Tibial nerve (tissue), 4 donors: Measurements from ENCODE around the gene ANKRD50.

ENCODE experiments used
- CTCF ChIP-seq, 5 experiments: fragments of 200-600 bp in 3 of 5; fragments of 450-650 bp in 2 of 5; sonication (generic) in 3 of 5; IDR thresholded peaks; one replicate each; pipeline ENCODE4 v1.5.1; 2016 to 2019; ENCODE audit warnings: antibody characterized with exemption in 5 of 5, mild to moderate bottlenecking in 3 of 5, moderate library complexity in 2 of 5
- EP300 ChIP-seq, 2 donors: sonication (generic); formaldehyde crosslinking; IDR thresholded peaks; one replicate each; pipeline ENCODE4 v1.6.1; 2017; ENCODE audit warnings: antibody characterized with exemption in 2 of 2, mild to moderate bottlenecking in 1 of 2
- POLR2A ChIP-seq, 2 donors: fragments of 450-650 bp; IDR thresholded peaks; one replicate each; pipeline ENCODE4 v1.6.1; 2017; ENCODE audit warnings: antibody characterized with exemption in 2 of 2, mild to moderate bottlenecking in 2 of 2, moderate library complexity in 2 of 2

GRCh38 chr4:124691801-124692200 lies 20.7 kb downstream of the ANKRD50 start:
- TF ChIP-seq CTCF (IDR thresholded peaks at IDR 0.05) (no peak), EP300 (IDR thresholded peaks at IDR 0.05) (no peak), POLR2A (IDR thresholded peaks at IDR 0.05) (no peak)
